Stomach (tissue), 4 donors: ENCODE measurements around the gene RALGAPB.

Experiments used
- CTCF ChIP-seq, 7 experiments: fragments of 450-650 bp in 4 of 7; fragments of 200-600 bp in 3 of 7; sonication (generic) in 3 of 7; IDR thresholded peaks; one replicate each; pipeline ENCODE4 v1.5.1; 2016 to 2019; ENCODE audit warnings: antibody characterized with exemption in 7 of 7, control low read depth in 2 of 7, mild to moderate bottlenecking in 1 of 7
- POLR2A ChIP-seq, 4 donors: fragments of 450-650 bp; IDR thresholded peaks; one replicate each; pipeline ENCODE4 v1.6.1; 2016; ENCODE audit warnings: antibody characterized with exemption in 4 of 4, control low read depth in 2 of 4, mild to moderate bottlenecking in 1 of 4, moderate library complexity in 1 of 4

- TF ChIP-seq CTCF (IDR thresholded peaks at IDR 0.05) (no peak), POLR2A (IDR thresholded peaks at IDR 0.05) (no peak)
These were observed 153.3 kb downstream of the RALGAPB start for GRCh38 chr20:38625896-38626295.
